Calu3 (cell line): Measurements from ENCODE around the gene MRPS14. TPM values are rescaled to one million over a fixed set of nuclear protein-coding genes. Genes with fewer than 3 reads are reported as not detected.

Experiments
- BruUV-seq: library from RNA; stranded (reverse); fragments of 400-500 nt; replicated peaks from 2 replicates; lab custom pipeline; 2021; lab: Mats Ljungman, UMichigan
- CTCF ChIA-PET: fragments of 300-600 bp; sonication (Branson Sonifier 250); formaldehyde crosslinking; loops from one replicate; lab custom pipeline; 2022; ENCODE audit warnings: antibody characterized with exemption; lab: Charles Lee
- DNase-seq: peaks from one replicate; pipeline ENCODE4 v3.0.0; 2022
- H3K27ac Mint-ChIP-seq: one replicate; pipeline ENCODE4 v1.8.0; 2022; ENCODE audit warnings: mixed read lengths; ENCODE audit not compliant: unreplicated experiment
- H3K27me3 Mint-ChIP-seq: one replicate; pipeline ENCODE4 v1.8.0; 2022; ENCODE audit warnings: mixed read lengths; ENCODE audit not compliant: unreplicated experiment
- H3K36me3 Mint-ChIP-seq: one replicate; pipeline ENCODE4 v1.8.0; 2022; ENCODE audit warnings: mild to moderate bottlenecking, moderate library complexity, mixed read lengths; ENCODE audit not compliant: insufficient read depth, unreplicated experiment
- H3K4me1 Mint-ChIP-seq: one replicate; pipeline ENCODE4 v1.8.0; 2022; ENCODE audit warnings: mild to moderate bottlenecking, low read depth, mixed read lengths; ENCODE audit not compliant: unreplicated experiment
- H3K4me3 Mint-ChIP-seq: one replicate; pipeline ENCODE4 v1.8.0; 2022; ENCODE audit warnings: mild to moderate bottlenecking, low read depth, moderate library complexity, mixed read lengths; ENCODE audit not compliant: unreplicated experiment
- H3K9me3 Mint-ChIP-seq: one replicate; pipeline ENCODE4 v1.8.0; 2022; ENCODE audit warnings: low read depth, mixed read lengths; ENCODE audit not compliant: unreplicated experiment
- intact Hi-C: fragments of 100-400 bp; cut with micrococcal nuclease; formaldehyde crosslinking; loops from one replicate; pipeline ENCODE4 v1.10.0; 2022; ENCODE audit not compliant: unreplicated experiment
- total RNA-seq: library from RNA; stranded (reverse); gene quantifications from 2 replicates; pipeline ENCODE4 v1.2.3, GENCODE V29; 2022
- TF ChIP-seq, protein P1 (sequence below): fragments of 200-600 bp; IDR thresholded peaks from one replicate; pipeline ENCODE4 v1.8.0; 2022; ENCODE audit warnings: antibody characterized with exemption; ENCODE audit not compliant: unreplicated experiment

Gene MRPS14
- total RNA-seq, 1 experiment from 2014 or later, result 33.6 TPM

DNA sequence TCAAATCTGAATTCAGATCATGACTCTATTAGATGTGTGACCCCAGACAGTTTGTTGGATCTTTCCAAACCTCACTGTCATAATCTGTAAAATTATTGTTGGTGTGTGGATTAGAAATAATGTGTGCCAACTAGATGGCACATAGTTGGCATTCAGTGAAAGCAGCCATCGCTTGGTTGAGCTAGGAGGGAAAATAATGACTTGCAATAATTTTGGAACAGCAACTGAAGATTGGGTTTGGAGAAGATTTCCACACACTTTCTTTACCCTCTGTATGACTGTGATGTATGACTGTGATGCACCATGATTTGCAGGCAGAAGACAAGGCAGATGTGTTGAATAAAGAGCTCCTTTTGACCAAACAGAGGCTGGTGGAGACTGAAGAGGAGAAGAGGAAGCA is 47.5 kb downstream of the MRPS14 start:
- intact Hi-C loops, result no loop called here
- TF ChIP-seq, protein P1, sequence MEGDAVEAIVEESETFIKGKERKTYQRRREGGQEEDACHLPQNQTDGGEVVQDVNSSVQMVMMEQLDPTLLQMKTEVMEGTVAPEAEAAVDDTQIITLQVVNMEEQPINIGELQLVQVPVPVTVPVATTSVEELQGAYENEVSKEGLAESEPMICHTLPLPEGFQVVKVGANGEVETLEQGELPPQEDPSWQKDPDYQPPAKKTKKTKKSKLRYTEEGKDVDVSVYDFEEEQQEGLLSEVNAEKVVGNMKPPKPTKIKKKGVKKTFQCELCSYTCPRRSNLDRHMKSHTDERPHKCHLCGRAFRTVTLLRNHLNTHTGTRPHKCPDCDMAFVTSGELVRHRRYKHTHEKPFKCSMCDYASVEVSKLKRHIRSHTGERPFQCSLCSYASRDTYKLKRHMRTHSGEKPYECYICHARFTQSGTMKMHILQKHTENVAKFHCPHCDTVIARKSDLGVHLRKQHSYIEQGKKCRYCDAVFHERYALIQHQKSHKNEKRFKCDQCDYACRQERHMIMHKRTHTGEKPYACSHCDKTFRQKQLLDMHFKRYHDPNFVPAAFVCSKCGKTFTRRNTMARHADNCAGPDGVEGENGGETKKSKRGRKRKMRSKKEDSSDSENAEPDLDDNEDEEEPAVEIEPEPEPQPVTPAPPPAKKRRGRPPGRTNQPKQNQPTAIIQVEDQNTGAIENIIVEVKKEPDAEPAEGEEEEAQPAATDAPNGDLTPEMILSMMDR, result no peak
- no TSS peak for BruUV-seq
- Mint-ChIP-seq H3K27me3 (no peaks in the 10 kb centered on the region), H3K4me1 (peaks cover 46% of the 10 kb centered on the region), H3K4me3 (no peak overlapping the region), H3K9me3 (no peaks in the 10 kb centered on the region), H3K27ac (peak overlapping the region; percentile 75), H3K36me3 (peaks cover 40% of the 10 kb centered on the region)
- DNase-seq, result no peak
- CTCF ChIA-PET, result interaction anchor here (0.9 to 1.4 kb wide), 2 partner anchors 10 to 11 kb away, joined by 3 read pairs; no protein-coding TSS in a partner anchor

DNA sequence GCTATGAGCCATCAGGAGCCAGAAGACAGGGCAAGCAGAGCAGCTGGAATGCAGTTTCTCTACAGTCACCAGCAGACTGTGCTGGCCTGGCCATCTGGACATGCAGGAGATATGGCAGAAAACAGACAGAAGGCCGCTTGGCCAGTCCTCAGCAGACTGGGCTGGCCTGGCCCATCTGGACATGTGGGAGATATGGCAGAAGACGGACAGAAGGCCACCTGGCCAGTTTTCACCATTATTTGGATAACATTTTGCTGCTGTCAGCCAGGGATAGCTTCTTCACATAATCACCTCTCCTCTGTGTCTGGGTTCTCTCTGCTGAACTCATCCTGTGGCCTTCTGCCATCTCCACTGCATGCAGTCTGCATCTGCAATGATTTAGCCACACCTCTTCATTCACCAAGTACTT is 48.5 kb downstream of the MRPS14 start:
- no peak for DNase-seq
- Mint-ChIP-seq H3K9me3 (no peaks in the 10 kb centered on the region), H3K4me1 (peaks cover 52% of the 10 kb centered on the region), H3K27ac (peak overlapping the region; percentile 36), H3K4me3 (no peak overlapping the region), H3K36me3 (peaks cover 48% of the 10 kb centered on the region), H3K27me3 (no peaks in the 10 kb centered on the region)
- intact Hi-C loops, result no loop called here
- BruUV-seq, result no TSS peak
- CTCF ChIA-PET, result interaction anchor here (0.9 kb wide), 1 partner anchor 35 kb away, joined by 3 read pairs; no protein-coding TSS in a partner anchor
- TF ChIP-seq, protein P1, result no peak

DNA sequence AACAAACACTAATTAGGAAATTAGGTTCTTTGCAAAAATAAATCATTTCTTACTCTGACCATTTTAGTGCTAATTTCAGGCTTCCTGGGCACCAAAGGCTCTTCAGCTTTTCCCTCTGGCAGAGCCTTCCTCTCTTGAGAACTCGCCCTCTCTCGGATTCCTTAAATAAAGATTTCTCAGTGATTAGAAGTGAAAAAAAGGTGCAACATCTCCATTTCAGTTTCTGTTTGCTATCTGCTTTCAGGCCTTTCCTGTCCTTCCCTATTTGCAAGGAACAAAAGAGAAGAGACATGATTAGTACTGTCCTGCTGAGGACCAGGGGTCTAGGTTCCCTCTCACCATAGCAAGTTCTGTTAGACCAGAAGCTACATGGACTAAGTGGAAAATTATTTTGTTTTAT is 51.3 kb downstream of the MRPS14 start:
- CTCF ChIA-PET, result interaction anchor here (0.7 kb wide), 1 partner anchor 152 kb away, joined by 4 read pairs; no protein-coding TSS in a partner anchor
- no peak for DNase-seq
- intact Hi-C loops, result no loop called here
- H3K4me1 Mint-ChIP-seq, result peaks cover 72% of the 10 kb centered on the region
- H3K36me3 Mint-ChIP-seq, result peaks cover 63% of the 10 kb centered on the region
- TF ChIP-seq, protein P1, result no peak
- no peaks in the 10 kb centered on the region for H3K9me3 Mint-ChIP-seq
- H3K27me3 Mint-ChIP-seq, result no peaks in the 10 kb centered on the region
- BruUV-seq, result no TSS peak
- peak overlapping the region; percentile 14 for H3K27ac Mint-ChIP-seq
- H3K4me3 Mint-ChIP-seq, result no peak overlapping the region

DNA sequence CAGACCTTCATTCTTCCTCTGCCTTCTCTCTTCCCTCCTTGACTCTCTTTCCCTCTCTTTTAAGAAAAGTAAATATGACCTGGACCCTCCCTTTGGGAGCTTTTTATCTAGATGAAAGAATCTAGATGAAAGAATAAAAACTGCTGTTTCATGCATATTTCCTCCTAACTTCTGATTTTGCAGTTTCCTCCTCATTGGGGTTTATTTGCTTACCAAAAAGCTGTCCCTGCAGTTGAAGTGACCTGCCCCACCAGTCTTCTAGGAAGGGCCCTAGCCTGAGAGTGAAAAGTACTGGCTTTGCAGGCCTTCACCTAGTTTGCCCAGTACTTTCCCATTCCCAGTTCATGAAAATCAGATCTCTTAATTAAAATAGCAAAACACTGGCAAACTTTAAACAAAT is 51.8 kb downstream of the MRPS14 start:
- H3K4me3 Mint-ChIP-seq, result no peak overlapping the region
- CTCF ChIA-PET, result no interaction called here
- H3K4me1 Mint-ChIP-seq, result peaks cover 71% of the 10 kb centered on the region
- H3K9me3 Mint-ChIP-seq, result no peaks in the 10 kb centered on the region
- no peak for DNase-seq
- intact Hi-C loops, result no loop called here
- peak overlapping the region; percentile 14 for H3K27ac Mint-ChIP-seq
- H3K27me3 Mint-ChIP-seq, result no peaks in the 10 kb centered on the region
- H3K36me3 Mint-ChIP-seq, result peaks cover 63% of the 10 kb centered on the region
- TF ChIP-seq, protein P1, result no peak
- BruUV-seq, result no TSS peak
